Stimulated activated CD8-positive, alpha-beta memory T cell treated with anti-CD3 and anti-CD28 coated beads, Interleukin-2, amount 100 ng/mL, for 48 hours (primary cell): ENCODE measurements around the gene GGTLC3.
"Not testable (repeated sequence)": the region's sequence is repeated elsewhere in the genome, so short reads cannot be mapped to it uniquely, and the experiment has no call there.

Source experiments
- DNase-seq, 2 donors: peaks; one replicate each; pipeline ENCODE4 v3.0.0-alpha.2; 2020; ENCODE audit warnings: low read depth in 2 of 2

Gene GGTLC3

DNA sequence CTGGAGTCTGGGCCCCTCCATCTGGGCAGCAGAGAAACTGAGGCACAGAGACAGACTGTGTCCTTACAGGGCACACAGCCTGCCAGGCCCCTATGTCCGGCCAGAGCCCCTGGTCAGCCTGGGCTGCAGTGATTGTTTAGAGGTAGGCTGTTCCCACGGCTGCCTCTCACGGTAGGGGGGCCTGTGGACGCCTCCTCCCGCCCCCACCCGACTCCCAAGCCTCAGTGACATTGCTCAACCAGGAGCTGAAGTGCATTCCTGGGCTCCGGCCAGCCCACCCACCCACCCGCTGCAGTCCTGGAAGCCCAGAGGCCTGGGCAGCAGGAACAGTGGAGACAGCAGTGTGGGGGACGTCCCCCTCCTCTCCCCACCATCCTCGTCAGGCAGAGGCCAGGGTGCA lies 4.5 kb downstream of the GGTLC3 start:
- DNase-seq, result not testable (repeated sequence)

DNA sequence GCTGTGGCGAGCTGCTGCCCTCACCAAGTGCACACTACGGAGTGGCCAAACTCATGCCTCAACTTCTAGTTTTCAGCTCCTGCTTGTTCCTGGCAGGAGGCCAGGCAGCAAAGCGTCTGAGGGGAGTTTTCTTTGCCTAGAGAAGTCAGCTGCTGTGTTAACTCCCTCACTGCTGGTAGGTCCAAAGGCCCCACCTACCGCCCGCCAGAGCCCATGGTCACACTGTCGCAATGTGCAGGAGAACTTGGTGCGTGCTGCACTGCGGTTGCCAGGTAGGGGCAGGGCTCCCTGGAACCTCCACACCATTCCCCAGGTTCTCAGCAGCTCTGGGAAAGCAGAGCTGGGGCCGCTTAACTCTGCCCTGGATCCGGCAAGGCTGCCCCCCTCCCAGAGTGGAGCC lies 5.6 kb downstream of the GGTLC3 start:
- not testable (repeated sequence) for DNase-seq

DNA sequence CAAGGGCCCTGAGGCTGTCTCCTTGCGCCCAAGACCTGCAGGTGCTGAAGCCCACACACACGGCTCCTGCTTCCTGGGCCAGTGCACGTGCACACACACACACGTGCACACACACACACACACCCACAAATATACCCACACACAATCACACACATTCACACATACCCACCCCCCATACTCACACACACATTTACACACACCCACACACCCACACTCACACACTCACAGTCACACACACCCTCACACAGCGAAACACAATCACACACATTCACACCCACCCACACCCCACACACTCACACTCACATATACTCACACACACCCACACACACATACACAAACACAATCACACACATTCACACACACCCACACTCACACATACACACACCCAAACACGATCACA lies 6.6 kb downstream of the GGTLC3 start:
- DNase-seq, result not testable (repeated sequence)

DNA sequence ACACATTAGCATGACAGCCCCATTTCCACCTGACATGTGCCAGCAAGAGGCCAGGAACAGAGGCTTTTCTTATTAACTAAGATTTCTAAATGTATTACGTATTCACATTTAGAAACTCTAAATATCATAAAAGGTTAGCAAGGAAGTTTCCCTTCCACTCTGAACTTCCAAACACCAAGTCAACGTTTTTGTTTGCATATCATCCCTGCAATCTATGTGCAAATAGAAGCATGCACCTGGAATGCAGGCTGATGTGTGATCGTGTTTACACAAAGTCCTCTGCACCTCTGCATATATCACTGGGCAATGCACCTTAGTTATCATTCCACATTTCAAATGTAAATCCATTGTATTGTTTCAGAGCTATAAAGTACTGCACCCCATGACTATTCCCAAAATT lies 21.7 kb downstream of the GGTLC3 start:
- not testable (repeated sequence) for DNase-seq
